Measurements from ENCODE around the gene B3GNT4.

B3GNT4 gene

DNA sequence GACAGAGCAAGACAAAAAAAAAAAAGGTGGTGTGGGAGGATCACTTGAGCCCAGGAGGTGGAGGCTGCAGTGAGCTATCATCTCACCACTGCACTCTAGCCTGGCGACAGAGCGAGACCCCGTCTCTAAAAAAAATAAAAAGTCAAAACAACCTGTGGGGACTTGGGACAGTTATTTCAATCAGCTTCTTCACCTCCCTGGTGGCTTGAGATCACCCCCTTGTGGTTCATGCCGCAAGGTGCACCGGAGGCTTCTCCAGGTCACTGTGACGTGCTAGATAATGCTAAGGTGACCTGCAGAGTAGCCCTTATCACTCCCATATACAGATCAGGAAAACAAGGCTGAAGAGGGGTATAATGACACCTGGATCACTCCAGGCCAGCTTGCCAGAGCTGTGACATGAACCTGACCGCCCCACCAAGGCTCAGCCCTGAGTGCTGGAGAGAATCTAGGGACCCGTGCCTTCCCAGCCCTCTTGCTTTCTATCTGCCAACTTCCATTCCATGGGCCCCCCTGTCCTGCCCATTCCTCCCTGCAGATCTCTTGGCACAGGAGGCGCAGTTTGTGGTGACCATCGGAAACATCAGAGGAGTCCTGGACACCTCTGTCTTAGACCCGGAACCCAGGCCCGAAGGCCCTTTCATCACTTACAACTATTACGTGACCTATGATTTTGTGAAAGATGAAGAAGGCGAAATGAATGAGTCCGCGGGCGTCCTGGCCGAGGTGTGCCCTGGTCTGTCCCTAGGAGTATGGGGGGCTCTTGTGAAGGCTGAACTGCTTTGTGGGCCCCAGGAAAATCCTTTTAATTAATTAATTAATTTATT is 12.5 kb upstream of the B3GNT4 start:
- Mint-ChIP-seq H3K27me3 (ENCODE audit: low read depth) (no peaks in the 10 kb centered on the region), H3K27ac (no peak overlapping the region), H3K36me3 (ENCODE audit: low read depth) (peaks cover 6% of the 10 kb centered on the region), H3K4me1 (no peaks in the 10 kb centered on the region), H3K4me3 (no peak overlapping the region), H3K9me3 (peaks cover 13% of the 10 kb centered on the region)
- TF ChIP-seq, protein P1, sequence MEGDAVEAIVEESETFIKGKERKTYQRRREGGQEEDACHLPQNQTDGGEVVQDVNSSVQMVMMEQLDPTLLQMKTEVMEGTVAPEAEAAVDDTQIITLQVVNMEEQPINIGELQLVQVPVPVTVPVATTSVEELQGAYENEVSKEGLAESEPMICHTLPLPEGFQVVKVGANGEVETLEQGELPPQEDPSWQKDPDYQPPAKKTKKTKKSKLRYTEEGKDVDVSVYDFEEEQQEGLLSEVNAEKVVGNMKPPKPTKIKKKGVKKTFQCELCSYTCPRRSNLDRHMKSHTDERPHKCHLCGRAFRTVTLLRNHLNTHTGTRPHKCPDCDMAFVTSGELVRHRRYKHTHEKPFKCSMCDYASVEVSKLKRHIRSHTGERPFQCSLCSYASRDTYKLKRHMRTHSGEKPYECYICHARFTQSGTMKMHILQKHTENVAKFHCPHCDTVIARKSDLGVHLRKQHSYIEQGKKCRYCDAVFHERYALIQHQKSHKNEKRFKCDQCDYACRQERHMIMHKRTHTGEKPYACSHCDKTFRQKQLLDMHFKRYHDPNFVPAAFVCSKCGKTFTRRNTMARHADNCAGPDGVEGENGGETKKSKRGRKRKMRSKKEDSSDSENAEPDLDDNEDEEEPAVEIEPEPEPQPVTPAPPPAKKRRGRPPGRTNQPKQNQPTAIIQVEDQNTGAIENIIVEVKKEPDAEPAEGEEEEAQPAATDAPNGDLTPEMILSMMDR (IDR thresholded peaks at IDR 0.05; ENCODE audit: unreplicated experiment in 3 of 3): peak; percentile 59 to 67 (median 61)

DNA sequence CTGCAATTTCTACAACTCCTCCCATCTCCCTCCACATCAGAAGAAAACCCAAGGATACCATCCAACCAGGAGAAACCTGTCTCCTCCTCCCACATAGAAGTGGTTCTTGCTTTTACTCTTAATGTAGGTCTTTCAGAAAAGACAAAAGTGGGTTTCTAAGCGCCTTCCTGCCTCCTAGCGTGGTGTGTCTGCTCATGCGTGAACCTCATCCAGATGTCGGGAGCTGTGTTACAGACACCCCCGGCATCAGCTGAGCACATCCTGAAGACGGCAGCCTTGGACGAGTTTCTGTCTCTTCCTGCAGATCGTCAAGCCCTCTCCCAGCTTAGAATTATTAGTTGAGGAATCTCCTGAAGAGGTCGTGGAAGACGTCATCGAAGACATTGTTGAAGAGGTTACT is 11.1 kb upstream of the B3GNT4 start:
- no peak overlapping the region for H3K27ac Mint-ChIP-seq
- peaks cover 13% of the 10 kb centered on the region for H3K9me3 Mint-ChIP-seq
- peaks cover 6% of the 10 kb centered on the region for H3K36me3 Mint-ChIP-seq (ENCODE audit: low read depth)
- H3K4me1 Mint-ChIP-seq: no peaks in the 10 kb centered on the region
- peaks cover 3% of the 10 kb centered on the region for H3K27me3 Mint-ChIP-seq (ENCODE audit: low read depth)
- TF ChIP-seq, protein P1 (IDR thresholded peaks at IDR 0.05; ENCODE audit: unreplicated experiment in 3 of 3): no peak
- H3K4me3 Mint-ChIP-seq: no peak overlapping the region

DNA sequence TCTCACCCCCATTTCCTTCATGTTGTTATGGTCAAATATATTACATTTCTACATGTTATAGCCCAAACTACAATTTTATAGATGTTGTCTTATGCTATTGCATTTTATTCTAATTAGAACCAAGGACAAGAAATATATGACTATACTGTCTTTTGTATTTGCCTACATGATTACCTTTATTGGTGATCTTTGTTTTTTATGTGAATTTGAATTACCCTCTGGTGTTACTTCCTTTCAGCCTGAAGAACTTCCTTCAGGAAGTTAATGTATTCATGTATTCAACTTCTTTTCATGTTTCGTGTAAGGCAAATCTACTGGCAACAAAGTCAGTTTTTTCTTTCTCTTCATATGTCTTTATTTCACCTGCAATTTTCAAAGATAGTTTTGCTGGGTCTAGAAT is 8.7 kb upstream of the B3GNT4 start:
- Mint-ChIP-seq H3K27ac (no peak overlapping the region), H3K36me3 (ENCODE audit: low read depth) (peaks cover 6% of the 10 kb centered on the region), H3K9me3 (peaks cover 13% of the 10 kb centered on the region), H3K4me3 (no peak overlapping the region), H3K4me1 (no peaks in the 10 kb centered on the region), H3K27me3 (ENCODE audit: low read depth) (peaks cover 17% of the 10 kb centered on the region)
- TF ChIP-seq, protein P1 (IDR thresholded peaks at IDR 0.05; ENCODE audit: unreplicated experiment in 3 of 3): no peak

DNA sequence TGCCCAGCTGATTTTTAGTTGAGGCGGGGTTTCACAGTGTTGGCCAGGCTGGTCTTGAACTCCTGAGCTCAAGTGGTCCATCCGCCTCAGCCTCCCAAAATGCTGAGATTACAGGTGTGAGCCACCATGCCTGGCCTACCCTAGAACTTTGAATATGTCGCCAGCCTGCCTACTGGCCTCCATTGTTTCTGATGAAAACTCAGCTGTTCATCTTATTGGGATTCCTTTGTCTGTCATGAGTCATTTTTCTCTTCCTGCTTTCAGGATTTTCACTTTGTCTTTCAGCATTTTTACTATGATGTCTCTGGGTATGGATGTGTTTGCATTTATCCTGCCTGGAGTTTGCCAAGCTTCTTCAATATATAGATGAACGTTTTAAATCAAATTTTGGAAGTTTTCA is 8.1 kb upstream of the B3GNT4 start:
- TF ChIP-seq, protein P1 (IDR thresholded peaks at IDR 0.05; ENCODE audit: unreplicated experiment in 3 of 3): no peak
- H3K27me3 Mint-ChIP-seq (ENCODE audit: low read depth): peaks cover 18% of the 10 kb centered on the region
- no peaks in the 10 kb centered on the region for H3K4me1 Mint-ChIP-seq
- peaks cover 13% of the 10 kb centered on the region for H3K9me3 Mint-ChIP-seq
- H3K36me3 Mint-ChIP-seq (ENCODE audit: low read depth): peaks cover 6% of the 10 kb centered on the region
- H3K4me3 Mint-ChIP-seq: no peak overlapping the region
- H3K27ac Mint-ChIP-seq: no peak overlapping the region

DNA sequence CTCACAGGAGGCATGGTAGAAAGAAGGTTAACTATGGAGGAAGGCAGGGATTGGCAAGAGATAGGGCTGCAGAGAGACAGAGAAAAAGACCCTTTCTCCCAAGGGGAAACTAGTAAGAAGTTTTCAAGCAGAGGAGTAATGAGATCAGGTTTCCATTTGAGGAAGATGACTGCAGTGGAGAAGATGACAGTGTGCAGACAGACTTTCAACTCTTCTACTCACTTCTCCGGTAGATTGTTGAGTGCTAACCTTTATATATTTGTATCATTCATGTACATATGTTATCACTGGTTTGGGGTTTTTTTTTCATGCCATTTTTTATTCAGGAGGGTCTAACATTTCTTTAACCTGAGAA is 5.9 kb upstream of the B3GNT4 start:
- TF ChIP-seq, protein P1 (IDR thresholded peaks at IDR 0.05; ENCODE audit: unreplicated experiment in 3 of 3): no peak
- no peak overlapping the region for H3K4me3 Mint-ChIP-seq
- peaks cover 6% of the 10 kb centered on the region for H3K36me3 Mint-ChIP-seq (ENCODE audit: low read depth)
- no peaks in the 10 kb centered on the region for H3K4me1 Mint-ChIP-seq
- peaks cover 13% of the 10 kb centered on the region for H3K9me3 Mint-ChIP-seq
- no peak overlapping the region for H3K27ac Mint-ChIP-seq
- H3K27me3 Mint-ChIP-seq (ENCODE audit: low read depth): peaks cover 28% of the 10 kb centered on the region

Measured in nephron (organoid).